OCI-LY3 (cell line): ENCODE measurements around the gene PPP1R9A.

Source experiments
- EZH2phosphoT487 ChIP-seq: fragments of 200-600 bp; shearing (Covaris generic); IDR thresholded peaks from 2 replicates; pipeline ENCODE4 v1.6.1; 2018; ENCODE audit warnings: antibody characterized with exemption, mixed run types, low read depth
- TF ChIP-seq, protein P1 (sequence below): fragments of 200-600, 300-600 bp; sonication (generic); IDR thresholded peaks from 2 replicates; pipeline ENCODE4 v1.5.1; 2014; ENCODE audit warnings: antibody characterized with exemption, low read length, low read depth

GRCh38 chr7:95317546-95317945 lies 410.2 kb downstream of the PPP1R9A start:
- TF ChIP-seq, protein P1, sequence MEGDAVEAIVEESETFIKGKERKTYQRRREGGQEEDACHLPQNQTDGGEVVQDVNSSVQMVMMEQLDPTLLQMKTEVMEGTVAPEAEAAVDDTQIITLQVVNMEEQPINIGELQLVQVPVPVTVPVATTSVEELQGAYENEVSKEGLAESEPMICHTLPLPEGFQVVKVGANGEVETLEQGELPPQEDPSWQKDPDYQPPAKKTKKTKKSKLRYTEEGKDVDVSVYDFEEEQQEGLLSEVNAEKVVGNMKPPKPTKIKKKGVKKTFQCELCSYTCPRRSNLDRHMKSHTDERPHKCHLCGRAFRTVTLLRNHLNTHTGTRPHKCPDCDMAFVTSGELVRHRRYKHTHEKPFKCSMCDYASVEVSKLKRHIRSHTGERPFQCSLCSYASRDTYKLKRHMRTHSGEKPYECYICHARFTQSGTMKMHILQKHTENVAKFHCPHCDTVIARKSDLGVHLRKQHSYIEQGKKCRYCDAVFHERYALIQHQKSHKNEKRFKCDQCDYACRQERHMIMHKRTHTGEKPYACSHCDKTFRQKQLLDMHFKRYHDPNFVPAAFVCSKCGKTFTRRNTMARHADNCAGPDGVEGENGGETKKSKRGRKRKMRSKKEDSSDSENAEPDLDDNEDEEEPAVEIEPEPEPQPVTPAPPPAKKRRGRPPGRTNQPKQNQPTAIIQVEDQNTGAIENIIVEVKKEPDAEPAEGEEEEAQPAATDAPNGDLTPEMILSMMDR = no peak
- no peak for TF ChIP-seq EZH2phosphoT487
